GM12878 (cell line): Measurements from ENCODE around the gene CDH9. TPM values are rescaled to one million over a fixed set of nuclear protein-coding genes. Genes with fewer than 3 reads are reported as not detected.

Source experiments
- ATAC-seq: fragments of 200-7000 bp; cut with Tn5 transposase; 3 replicates; pipeline ENCODE4 v1.9.1; 2020; ENCODE audit warnings: mild to moderate bottlenecking, moderate library complexity
- BruUV-seq: library from RNA; stranded (reverse); fragments of 400-500 nt; replicated peaks from 2 replicates; lab custom pipeline; 2021; lab: Mats Ljungman, UMichigan
- CTCF ChIA-PET: fragments of 300-600 bp; sonication (Branson Sonifier 250); formaldehyde crosslinking; extraction: SDS; loops from one replicate; lab custom pipeline; 2021; ENCODE audit warnings: inconsistent platforms; lab: Yijun Ruan, JAX
- POLR2A ChIA-PET: fragments of 350-600 bp; formaldehyde crosslinking; extraction: SDS; loops from one replicate; lab custom pipeline; 2021; ENCODE audit warnings: inconsistent platforms; lab: Charles Lee
- RAD21 ChIA-PET: fragments of 300-600 bp; sonication (Branson Sonifier 250); formaldehyde crosslinking; loops from one replicate; lab custom pipeline; 2023; ENCODE audit warnings: antibody characterized with exemption; ENCODE audit not compliant: unreplicated experiment; lab: Charles Lee
- SMC1A ChIA-PET: fragments of 300-600 bp; sonication (Branson Sonifier 250); formaldehyde crosslinking; loops from one replicate; lab custom pipeline; 2023; ENCODE audit not compliant: unreplicated experiment, uncharacterized antibody; lab: Charles Lee
- DNase-seq: peaks from one replicate; pipeline ENCODE4 v3.0.0-alpha.2; 2011; ENCODE audit warnings: low read depth, low spot score
- FAIRE-seq: peaks from 3 replicates; lab custom pipeline; 2011; peaks lifted over from hg19 to GRCh38; lab: Jason Lieb, UNC
- H2AFZ ChIP-seq: 2 replicates; pipeline ENCODE4 v1.6.0; 2011; ENCODE audit warnings: low read depth, low read length, control low read depth; ENCODE audit not compliant: control insufficient read depth
- H3K27ac ChIP-seq: 2 replicates; pipeline ENCODE4 v1.5.1; 2011; ENCODE audit warnings: control low read depth; ENCODE audit not compliant: control insufficient read depth, insufficient read depth
- H3K27me3 ChIP-seq, 2 experiments: replicated peaks in 1 of 2; 2 replicates each; pipeline versions ENCODE4 v1.6.0 to v1.6.1; 2011; ENCODE audit warnings: low read length in 1 of 2; ENCODE audit not compliant: control insufficient read depth in 2 of 2, insufficient read depth in 2 of 2
- H3K36me3 ChIP-seq, 2 experiments: 2 replicates each; pipeline ENCODE4 v1.5.1; 2011; ENCODE audit warnings: low read length in 1 of 2; ENCODE audit not compliant: control insufficient read depth in 2 of 2, insufficient read depth in 2 of 2
- H3K4me1 ChIP-seq: 2 replicates; pipeline ENCODE4 v1.6.1; 2011; ENCODE audit warnings: mild to moderate bottlenecking, low read length, moderate library complexity, mixed read lengths; ENCODE audit not compliant: control insufficient read depth, insufficient read depth
- H3K4me2 ChIP-seq: 2 replicates; pipeline ENCODE4 v1.6.0; 2011; ENCODE audit warnings: control low read depth; ENCODE audit not compliant: control insufficient read depth, insufficient read depth
- H3K4me3 ChIP-seq: fragments of 200-600 bp; sonication (generic); 2 replicates; pipeline ENCODE4 v1.5.1; 2016
- H3K79me2 ChIP-seq: 2 replicates; pipeline ENCODE4 v1.6.0; 2011; ENCODE audit warnings: low read length; ENCODE audit not compliant: control insufficient read depth, insufficient read depth
- H3K9ac ChIP-seq: 2 replicates; pipeline ENCODE4 v1.8.0; 2011; ENCODE audit warnings: low read length, control low read depth, mixed read lengths; ENCODE audit not compliant: control insufficient read depth, insufficient read depth
- H3K9me3 ChIP-seq: replicated peaks from 3 replicates; pipeline ENCODE4 v1.5.1; 2011; ENCODE audit warnings: mild to moderate bottlenecking, low read length; ENCODE audit not compliant: control insufficient read depth, insufficient read depth
- H4K20me1 ChIP-seq: 2 replicates; pipeline ENCODE4 v1.6.0; 2011; ENCODE audit not compliant: control insufficient read depth, insufficient read depth
- CEBPB ChIP-seq, 2 experiments: fragments of 150-350 bp in 1 of 2; IDR thresholded peaks; 2 replicates each; pipeline ENCODE4 v1.6.1; 2012 to 2014; ENCODE audit warnings: low read depth in 2 of 2, low read length in 2 of 2, borderline replicate concordance in 1 of 2, inconsistent platforms in 1 of 2
- KAT2A ChIP-seq: conservative IDR thresholded peaks from 2 replicates; pipeline ENCODE4 v1.6.1; 2011; ENCODE audit warnings: low read depth, low read length; ENCODE audit not compliant: control insufficient read depth
- MTA2 ChIP-seq: fragments of 450-650 bp; IDR thresholded peaks from 2 replicates; pipeline ENCODE4 v1.6.1; 2016; ENCODE audit warnings: low read depth, mild to moderate bottlenecking, moderate library complexity
- MTA3 ChIP-seq: IDR thresholded peaks from 2 replicates; pipeline ENCODE4 v1.6.1; 2012; ENCODE audit warnings: low read length, inconsistent platforms, borderline replicate concordance
- MYC ChIP-seq: IDR thresholded peaks from 2 replicates; pipeline ENCODE4 v1.6.1; 2011; ENCODE audit warnings: mild to moderate bottlenecking, low read length, moderate library complexity, inconsistent platforms; ENCODE audit not compliant: insufficient read depth, insufficient replicate concordance, insufficient read length, severe bottlenecking
- NR2C1 ChIP-seq: fragments of 450-650 bp; IDR thresholded peaks from 2 replicates; pipeline ENCODE4 v1.6.1; 2017; ENCODE audit warnings: antibody characterized with exemption, mild to moderate bottlenecking, moderate library complexity
- NR2F1 ChIP-seq: fragments of 450-650 bp; conservative IDR thresholded peaks from 2 replicates; pipeline ENCODE4 v1.6.1; 2017; ENCODE audit warnings: mild to moderate bottlenecking
- SIX5 ChIP-seq: IDR thresholded peaks from 2 replicates; pipeline ENCODE4 v1.6.1; 2011; ENCODE audit warnings: mild to moderate bottlenecking, low read depth, low read length, moderate library complexity; ENCODE audit not compliant: severe bottlenecking
- SMAD5 ChIP-seq: IDR thresholded peaks from 2 replicates; pipeline ENCODE4 v1.6.1; 2016; ENCODE audit warnings: antibody characterized with exemption, low read depth
- SMARCA5 ChIP-seq: fragments of 450-650 bp; IDR thresholded peaks from 2 replicates; pipeline ENCODE4 v1.6.1; 2017; ENCODE audit warnings: mild to moderate bottlenecking
- TCF3 ChIP-seq: IDR thresholded peaks from 2 replicates; pipeline ENCODE4 v1.6.1; 2012; ENCODE audit warnings: low read depth, mild to moderate bottlenecking, low read length, borderline replicate concordance; ENCODE audit not compliant: insufficient read depth
- ZSCAN29 ChIP-seq: fragments of 450-650 bp; IDR thresholded peaks from 2 replicates; pipeline ENCODE4 v1.6.1; 2017; ENCODE audit warnings: mild to moderate bottlenecking, moderate library complexity
- WGBS: methylation state at CpG from one replicate; pipeline ENCODE4 v1.1.6; 2016; ENCODE audit warnings: low lambda C conversion rate; ENCODE audit not compliant: insufficient replicate concordance, insufficient coverage; ENCODE audit errors: missing lambda C conversion rate; 5-methylcytosine and 5-hydroxymethylcytosine counted together
- in situ Hi-C: fragments of 300-500 bp; cut with MboI; formaldehyde crosslinking; loops from 9 replicates; pipeline ENCODE4 v1.14.3; 2018; ENCODE audit warnings: mixed read lengths
- intact Hi-C: fragments of 100-400 bp; cut with micrococcal nuclease; formaldehyde crosslinking; loops from one replicate; pipeline ENCODE4 v1.14.2; 2022; ENCODE audit not compliant: unreplicated experiment
- polyA plus RNA-seq, 11 experiments: library from polyadenylated mRNA; depleted of rRNA in 4 of 11; unstranded in 6 of 11; stranded (reverse) in 5 of 11; fragments of >200 nt; fragmentation: Nextera tagmentation in 4 of 11; fragmentation: Illumina TruSeq in 1 of 11; extraction: Ambion mirVana in 4 of 11; extraction: Trizol in 1 of 11; gene quantifications; 1 replicate in 1 of 11; 2 replicates in 10 of 11; pipeline versions ENCODE4 v1.2.1 to v1.2.3, GENCODE V29; 2011 to 2016; ENCODE audit warnings: inconsistent platforms in 2 of 11, missing spikeins in 2 of 11, low read depth in 1 of 11
- total RNA-seq, 4 experiments: library from RNA; depleted of rRNA in 3 of 4; stranded (reverse); fragments of >200 nt in 3 of 4; fragmentation: Illumina TruSeq in 1 of 4; extraction: Trizol in 1 of 4; gene quantifications; 2 replicates each; pipeline versions ENCODE4 v1.2.1 to v1.2.3, GENCODE V29; 2013 to 2021
- TF ChIP-seq, protein P1 (sequence below): IDR thresholded peaks from 2 replicates; pipeline ENCODE4 v1.6.1; 2011; ENCODE audit warnings: borderline replicate concordance, low read depth, mild to moderate bottlenecking, moderate library complexity, low read length; ENCODE audit not compliant: insufficient read depth, poor library complexity, severe bottlenecking
- TF ChIP-seq, protein P2 (sequence below): fragments of 450-650 bp; IDR thresholded peaks from 2 replicates; pipeline ENCODE4 v1.6.1; 2017; ENCODE audit warnings: mild to moderate bottlenecking, moderate library complexity

Gene CDH9
- total and polyA plus RNA-seq, 10 of the 15 experiments (the other 5 are each of a cell fraction or from before 2014, with no cell fraction given) = not detected

DNA sequence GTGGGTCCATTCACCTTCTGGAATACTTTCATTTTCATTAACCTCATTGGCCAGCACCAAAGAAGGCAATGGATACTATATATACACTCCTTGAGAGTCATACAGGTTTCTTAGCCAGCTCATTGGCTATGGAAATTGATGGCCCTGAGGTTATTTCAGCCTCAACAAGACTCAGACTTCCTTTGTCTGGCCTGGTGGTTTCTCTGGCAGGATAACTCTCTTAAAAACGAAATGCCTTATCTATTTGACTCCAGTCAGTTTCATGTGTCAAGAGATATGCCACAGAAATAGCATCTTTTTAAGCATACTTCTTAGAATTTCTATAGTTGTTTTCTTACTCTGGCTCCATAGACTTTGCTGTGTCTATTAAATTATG, 28.9 kb downstream of the CDH9 start (continued):
- TF ChIP-seq NR2C1 (no peak), KAT2A (no peak), CEBPB (IDR thresholded peaks at IDR 0.05; ENCODE audit: borderline replicate concordance in 1 of 2, low read depth in 2 of 2, low read length in 2 of 2) (no peak), MTA3 (no peak), SIX5 (no peak), SMARCA5 (no peak)
- TF ChIP-seq, protein P1, sequence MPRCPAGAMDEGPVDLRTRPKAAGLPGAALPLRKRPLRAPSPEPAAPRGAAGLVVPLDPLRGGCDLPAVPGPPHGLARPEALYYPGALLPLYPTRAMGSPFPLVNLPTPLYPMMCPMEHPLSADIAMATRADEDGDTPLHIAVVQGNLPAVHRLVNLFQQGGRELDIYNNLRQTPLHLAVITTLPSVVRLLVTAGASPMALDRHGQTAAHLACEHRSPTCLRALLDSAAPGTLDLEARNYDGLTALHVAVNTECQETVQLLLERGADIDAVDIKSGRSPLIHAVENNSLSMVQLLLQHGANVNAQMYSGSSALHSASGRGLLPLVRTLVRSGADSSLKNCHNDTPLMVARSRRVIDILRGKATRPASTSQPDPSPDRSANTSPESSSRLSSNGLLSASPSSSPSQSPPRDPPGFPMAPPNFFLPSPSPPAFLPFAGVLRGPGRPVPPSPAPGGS = no peak

DNA sequence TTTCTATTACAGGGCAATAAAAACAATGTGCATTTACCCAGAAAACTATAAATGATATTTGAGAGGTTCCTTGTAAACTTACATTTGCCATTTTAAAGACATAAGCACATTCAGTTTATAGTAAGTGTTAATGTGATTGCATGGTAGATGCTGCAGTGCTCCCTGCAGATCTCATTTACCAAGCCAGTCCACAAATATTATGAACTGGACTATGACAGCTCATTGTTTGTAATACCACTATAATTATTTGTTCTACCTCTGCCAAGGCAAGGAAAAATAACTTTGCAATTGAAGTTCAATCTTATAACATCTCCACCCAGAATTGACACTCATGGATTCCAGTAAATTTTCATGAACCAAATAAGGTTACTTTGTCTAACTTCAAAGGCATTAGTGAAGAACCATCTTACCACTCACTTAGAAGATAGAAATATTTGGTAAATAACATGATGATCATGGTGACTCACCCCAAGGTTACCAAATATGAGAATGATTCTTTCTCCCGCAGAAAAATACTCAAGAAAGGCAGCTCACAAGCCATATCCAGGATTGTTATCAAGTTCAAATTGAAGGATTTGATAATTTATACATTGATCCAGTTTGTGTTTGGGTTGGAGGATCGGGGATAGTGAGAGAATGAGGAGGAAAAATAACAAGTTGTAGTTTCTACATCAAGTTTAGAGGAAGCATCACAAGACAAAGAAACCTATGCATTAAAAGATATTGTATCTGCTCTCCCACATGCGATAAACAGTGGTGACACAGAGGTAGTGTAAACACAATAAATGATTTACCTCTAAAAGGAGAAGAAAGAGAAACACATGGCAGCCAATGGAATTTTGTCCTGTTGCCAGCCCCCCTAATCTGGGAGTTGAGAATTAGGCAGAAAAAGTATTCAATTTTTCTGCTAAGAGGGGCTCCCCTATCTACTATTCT, 29.5 kb downstream of the CDH9 start:
- ChIA-PET POLR2A (no interaction called here), SMC1A (no interaction called here), CTCF (no interaction called here), RAD21 (no interaction called here)
- in situ Hi-C loops = no loop called here
- no peaks in the 10 kb centered on the region for H3K4me1 ChIP-seq
- intact Hi-C loops = no loop called here
- DNase-seq = no peak
- no peak for FAIRE-seq
- no peak overlapping the region for H3K9ac ChIP-seq
- H2AFZ ChIP-seq = no peak overlapping the region
- H3K4me2 ChIP-seq = no peak overlapping the region
- H3K79me2 ChIP-seq = no peaks in the 10 kb centered on the region
- no TSS peak for BruUV-seq
- H3K9me3 ChIP-seq = no peaks in the 10 kb centered on the region
- no peaks in the 10 kb centered on the region for H3K36me3 ChIP-seq
- H3K27ac ChIP-seq = no peak overlapping the region
- no peaks in the 10 kb centered on the region for H4K20me1 ChIP-seq
- H3K4me3 ChIP-seq = no peak overlapping the region
- no peak for ATAC-seq
- H3K27me3 ChIP-seq = no peaks in the 10 kb centered on the region
- WGBS = 25% methylated on average over 3 of the region's 3 CpGs
- TF ChIP-seq MTA2 (no peak), NR2F1 (no peak), SIX5 (no peak), SMAD5 (no peak), MYC (no peak), TCF3 (no peak), ZSCAN29 (no peak)
- TF ChIP-seq, protein P2, sequence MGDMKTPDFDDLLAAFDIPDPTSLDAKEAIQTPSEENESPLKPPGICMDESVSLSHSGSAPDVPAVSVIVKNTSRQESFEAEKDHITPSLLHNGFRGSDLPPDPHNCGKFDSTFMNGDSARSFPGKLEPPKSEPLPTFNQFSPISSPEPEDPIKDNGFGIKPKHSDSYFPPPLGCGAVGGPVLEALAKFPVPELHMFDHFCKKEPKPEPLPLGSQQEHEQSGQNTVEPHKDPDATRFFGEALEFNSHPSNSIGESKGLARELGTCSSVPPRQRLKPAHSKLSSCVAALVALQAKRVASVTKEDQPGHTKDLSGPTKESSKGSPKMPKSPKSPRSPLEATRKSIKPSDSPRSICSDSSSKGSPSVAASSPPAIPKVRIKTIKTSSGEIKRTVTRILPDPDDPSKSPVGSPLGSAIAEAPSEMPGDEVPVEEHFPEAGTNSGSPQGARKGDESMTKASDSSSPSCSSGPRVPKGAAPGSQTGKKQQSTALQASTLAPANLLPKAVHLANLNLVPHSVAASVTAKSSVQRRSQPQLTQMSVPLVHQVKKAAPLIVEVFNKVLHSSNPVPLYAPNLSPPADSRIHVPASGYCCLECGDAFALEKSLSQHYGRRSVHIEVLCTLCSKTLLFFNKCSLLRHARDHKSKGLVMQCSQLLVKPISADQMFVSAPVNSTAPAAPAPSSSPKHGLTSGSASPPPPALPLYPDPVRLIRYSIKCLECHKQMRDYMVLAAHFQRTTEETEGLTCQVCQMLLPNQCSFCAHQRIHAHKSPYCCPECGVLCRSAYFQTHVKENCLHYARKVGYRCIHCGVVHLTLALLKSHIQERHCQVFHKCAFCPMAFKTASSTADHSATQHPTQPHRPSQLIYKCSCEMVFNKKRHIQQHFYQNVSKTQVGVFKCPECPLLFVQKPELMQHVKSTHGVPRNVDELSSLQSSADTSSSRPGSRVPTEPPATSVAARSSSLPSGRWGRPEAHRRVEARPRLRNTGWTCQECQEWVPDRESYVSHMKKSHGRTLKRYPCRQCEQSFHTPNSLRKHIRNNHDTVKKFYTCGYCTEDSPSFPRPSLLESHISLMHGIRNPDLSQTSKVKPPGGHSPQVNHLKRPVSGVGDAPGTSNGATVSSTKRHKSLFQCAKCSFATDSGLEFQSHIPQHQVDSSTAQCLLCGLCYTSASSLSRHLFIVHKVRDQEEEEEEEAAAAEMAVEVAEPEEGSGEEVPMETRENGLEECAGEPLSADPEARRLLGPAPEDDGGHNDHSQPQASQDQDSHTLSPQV = no peak
